NCI-H1930 (cell line): ENCODE results near the gene AGPAT4.

ENCODE experiments used
- DNase-seq, 2 experiments: peaks; one replicate each; lab custom pipeline; 2025; lab: John Stamatoyannopoulos, UW

AGPAT4 gene

GRCh38 chr6:161255518-161255917, 18.3 kb downstream of the AGPAT4 start:
- DNase-seq = no peak

GRCh38 chr6:161254464-161255253, 19.2 kb downstream of the AGPAT4 start:
- DNase-seq = no peak

GRCh38 chr6:161254126-161254463, 19.8 kb downstream of the AGPAT4 start:
- no peak for DNase-seq

- DNase-seq = no peak
Observed at GRCh38 chr6:161251345-161251744, 22.5 kb downstream of the AGPAT4 start.

- DNase-seq = no peak
Observed at GRCh38 chr6:161249327-161249726, 24.5 kb downstream of the AGPAT4 start.

- DNase-seq = no peak
Observed at GRCh38 chr6:161246725-161247124, 27.1 kb downstream of the AGPAT4 start.

- no peak for DNase-seq
Observed at GRCh38 chr6:161245363-161245762, 28.5 kb downstream of the AGPAT4 start.

- DNase-seq = no peak
Observed at GRCh38 chr6:161244725-161245124, 29.1 kb downstream of the AGPAT4 start.

- DNase-seq = no peak
Observed at GRCh38 chr6:161242779-161243693, 30.8 kb downstream of the AGPAT4 start.

GRCh38 chr6:161242113-161242512, 31.7 kb downstream of the AGPAT4 start:
- DNase-seq = no peak

- DNase-seq = no peak
Observed at GRCh38 chr6:161239001-161239400, 34.9 kb downstream of the AGPAT4 start.

- DNase-seq = no peak
Observed at GRCh38 chr6:161238500-161238899, 35.4 kb downstream of the AGPAT4 start.

GRCh38 chr6:161238081-161238480, 35.8 kb downstream of the AGPAT4 start:
- no peak for DNase-seq

- no peak for DNase-seq
Observed at GRCh38 chr6:161237176-161237575, 36.7 kb downstream of the AGPAT4 start.

GRCh38 chr6:161235776-161236633, 37.9 kb downstream of the AGPAT4 start:
- no peak for DNase-seq

- DNase-seq = no peak
Observed at GRCh38 chr6:161233986-161234661, 39.7 kb downstream of the AGPAT4 start.

- no peak for DNase-seq
Observed at GRCh38 chr6:161232467-161232866, 41.4 kb downstream of the AGPAT4 start.

- no peak for DNase-seq
Observed at GRCh38 chr6:161232010-161232409, 41.9 kb downstream of the AGPAT4 start.

GRCh38 chr6:161230339-161230738, 43.5 kb downstream of the AGPAT4 start:
- DNase-seq = no peak

- DNase-seq = no peak
Observed at GRCh38 chr6:161228921-161229591, 44.8 kb downstream of the AGPAT4 start.

GRCh38 chr6:161228096-161228495, 45.8 kb downstream of the AGPAT4 start:
- no peak for DNase-seq
